ENCODE measurements around the gene ELL. TPM values are rescaled to one million over a fixed set of nuclear protein-coding genes. Genes with fewer than 3 reads are reported as not detected.

The ELL gene
- total RNA-seq, 1 experiment from 2014 or later = 17.0 TPM

- Histone ChIP-seq H3K79me2 (ENCODE audit: insufficient read depth, low read length) (no peaks in the 10 kb centered on the region), H3K79me1 (ENCODE audit: insufficient read depth, low read depth, low read length, poor library complexity, severe bottlenecking) (no peaks in the 10 kb centered on the region), H3K14ac (ENCODE audit: insufficient read depth, low read length) (no peak overlapping the region), H2BK20ac (ENCODE audit: low read depth, low read length, poor library complexity, severe bottlenecking) (no peak overlapping the region), H3K56ac (ENCODE audit: insufficient read length, low read depth, low read length) (no peak overlapping the region), H3K23me2 (ENCODE audit: insufficient read length, low read depth, low read length, poor library complexity, severe bottlenecking) (no peaks in the 10 kb centered on the region), H3K4me1 (ENCODE audit: insufficient read depth, low read length) (no peaks in the 10 kb centered on the region), H3K18ac (ENCODE audit: insufficient read length, low read depth, low read length) (no peak overlapping the region), H2AK5ac (ENCODE audit: insufficient read length, low read length) (no peak overlapping the region), H4K5ac (ENCODE audit: insufficient read length, low read depth, low read length) (no peak overlapping the region), H2BK5ac (ENCODE audit: insufficient read length, low read length) (no peak overlapping the region), H3K27me3 (ENCODE audit: insufficient read depth, low read length) (no peaks in the 10 kb centered on the region), H2BK15ac (ENCODE audit: low read depth, low read length) (no peak overlapping the region), H4K20me1 (ENCODE audit: control insufficient read depth, insufficient read depth, insufficient read length) (no peaks in the 10 kb centered on the region), H3K4ac (ENCODE audit: low read depth, low read length) (no peak overlapping the region), H3T11ph (ENCODE audit: low read length) (no peak overlapping the region), H4K91ac (ENCODE audit: insufficient read length, low read depth, low read length) (no peak overlapping the region), H3K9ac (ENCODE audit: extremely low read depth, insufficient read length, low read length) (no peak overlapping the region), H3K23ac (ENCODE audit: insufficient read length, low read depth, low read length) (no peak overlapping the region), H3K4me2 (ENCODE audit: insufficient read depth, insufficient read length, low read length) (no peak overlapping the region), H2BK12ac (ENCODE audit: insufficient read length, low read depth, low read length) (no peak overlapping the region), H3K9me3 (ENCODE audit: control insufficient read depth, low read depth, low read length) (no peaks in the 10 kb centered on the region), H4K8ac (replicated peaks; ENCODE audit: insufficient read length, low read depth, low read length) (no peak overlapping the region), H3K27ac (ENCODE audit: insufficient read length, low read depth, low read length) (no peak overlapping the region), H2BK120ac (ENCODE audit: low read depth, low read length, poor library complexity, severe bottlenecking) (no peak overlapping the region), H2AFZ (ENCODE audit: low read length) (no peak overlapping the region)
- H3K9me3 Mint-ChIP-seq = no peaks in the 10 kb centered on the region
- H3K36me3 Mint-ChIP-seq (ENCODE audit: insufficient read depth in 1 of 3, low read depth in 3 of 3) = peaks cover 2 to 22% (median 22%) of the 10 kb centered on the region in 3 experiments; a peak in 6 of 7 replicates
- H3K27ac Mint-ChIP-seq = peak overlapping the region in 1 of 3 experiments; percentile 95; a peak in 2 of 7 replicates
- no peaks in the 10 kb centered on the region; the same call in 1 of the 2 replicates for H3K27me3 Mint-ChIP-seq (ENCODE audit: low read depth)
- no peak for TF ChIP-seq CTCF (conservative IDR thresholded peaks at IDR 0.05)
- no peak for DNase-seq
- peaks cover 6 to 10% of the 10 kb centered on the region in 2 experiments; a peak in 3 of 4 replicates for H3K4me1 Mint-ChIP-seq
- peak overlapping the region in 1 of 2 experiments; percentile 59; a peak in 1 of 5 replicates for H3K4me3 Mint-ChIP-seq
- WGBS (ENCODE audit: extremely low coverage, insufficient read length, low lambda C conversion rate) = no CpG with 5 or more reads among the region's 33 CpGs
These were observed 71.6 kb downstream of the ELL start for GRCh38 chr19:18450021-18450930.
